Glutamatergic neuron (in vitro differentiated cells): ENCODE results near the gene RTF1. TPM values are rescaled to one million over a fixed set of nuclear protein-coding genes. Genes with fewer than 3 reads are reported as not detected.
"Not testable (repeated sequence)": the region's sequence is repeated elsewhere in the genome, so short reads cannot be mapped to it uniquely, and the experiment has no call there.

Experiments used
- DNase-seq: peaks from one replicate; pipeline ENCODE4 v3.0.0; 2022
- H3K27ac Mint-ChIP-seq: one replicate; pipeline ENCODE4 v1.8.0; 2020; ENCODE audit warnings: mild to moderate bottlenecking, mixed read lengths, inconsistent platforms; ENCODE audit not compliant: unreplicated experiment
- H3K27me3 Mint-ChIP-seq: one replicate; pipeline ENCODE4 v1.8.0; 2020; ENCODE audit warnings: mild to moderate bottlenecking, moderate library complexity, mixed read lengths, inconsistent platforms; ENCODE audit not compliant: unreplicated experiment
- H3K36me3 Mint-ChIP-seq: one replicate; pipeline ENCODE4 v1.8.0; 2020; ENCODE audit warnings: mild to moderate bottlenecking, mixed read lengths, inconsistent platforms; ENCODE audit not compliant: unreplicated experiment
- H3K4me1 Mint-ChIP-seq: one replicate; pipeline ENCODE4 v1.8.0; 2020; ENCODE audit warnings: mild to moderate bottlenecking, low read depth, mixed read lengths, inconsistent platforms; ENCODE audit not compliant: unreplicated experiment
- H3K4me3 Mint-ChIP-seq: one replicate; pipeline ENCODE4 v1.8.0; 2020; ENCODE audit warnings: mild to moderate bottlenecking, mixed read lengths, inconsistent platforms; ENCODE audit not compliant: unreplicated experiment
- H3K9me3 Mint-ChIP-seq: one replicate; pipeline ENCODE4 v1.8.0; 2020; ENCODE audit warnings: mild to moderate bottlenecking, moderate library complexity, mixed read lengths, inconsistent platforms; ENCODE audit not compliant: unreplicated experiment
- long read RNA-seq: library from polyadenylated mRNA; unstranded; transcript quantifications from one replicate; pipeline ENCODE4 v2.0.0, GENCODE V29; 2020; ENCODE audit not compliant: unreplicated experiment
- total RNA-seq: library from RNA; stranded (reverse); fragmentation: NEBNext Ultra II Directional; extraction: Animal tissue kit (Norgen Biotek cat#: 25700); gene quantifications from one replicate; pipeline ENCODE4 v1.2.1, GENCODE V29; 2021; ENCODE audit not compliant: unreplicated experiment
- TF ChIP-seq, protein P1 (sequence below): fragments of 200-600 bp; sonication (generic); IDR thresholded peaks from one replicate; pipeline ENCODE4 v1.5.0; 2021; ENCODE audit not compliant: partially characterized antibody, unreplicated experiment

RTF1 gene
- 66.4 TPM for total RNA-seq
- long read RNA-seq, full-length matches to known transcripts, result 1 of 40 reads
- long read RNA-seq, partial matches to known transcripts, result 32 of 40 reads
- long read RNA-seq, other reads (novel, unspliced or antisense), result 7 of 40 reads

DNA sequence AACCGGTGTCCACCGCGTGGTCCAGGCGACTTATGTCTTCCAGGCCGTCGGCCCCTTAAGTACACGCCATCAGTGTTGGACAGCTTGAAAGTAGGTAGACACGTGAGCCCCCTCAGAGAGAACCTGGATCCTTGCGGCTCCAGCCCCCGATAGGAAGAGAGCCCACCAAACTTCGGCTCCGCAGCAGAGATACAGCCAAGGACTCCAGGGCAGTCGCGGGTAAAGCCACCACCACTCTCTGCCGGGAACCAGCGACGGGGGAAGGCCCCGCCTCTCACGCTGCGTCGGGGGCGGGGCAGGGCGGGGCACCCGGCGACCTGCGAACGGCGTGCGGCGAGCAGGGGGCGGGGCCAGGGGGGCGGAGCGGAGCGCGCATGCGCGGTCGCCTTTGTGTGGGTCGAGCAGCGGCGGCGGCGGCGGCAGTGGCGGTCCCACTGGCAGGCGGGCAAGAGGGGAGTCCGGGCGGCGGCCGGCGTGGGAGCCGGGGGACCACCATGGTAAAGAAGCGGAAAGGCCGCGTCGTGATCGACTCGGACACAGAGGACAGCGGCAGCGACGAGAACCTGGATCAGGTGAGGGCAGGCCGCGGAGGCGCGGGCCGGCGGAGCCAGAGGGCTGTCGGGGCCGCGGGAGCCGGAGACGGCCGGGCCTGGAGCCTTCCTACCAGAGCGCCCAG, at the start of gene RTF1:
TSS of gene RTF1 (plus strand) at position 354 of the 676 bp plus-strand sequence. CDS start at position 375, 21 bp downstream.
- Mint-ChIP-seq H3K27me3 (peaks cover 12% of the 10 kb centered on the region), H3K36me3 (no peaks in the 10 kb centered on the region)

DNA sequence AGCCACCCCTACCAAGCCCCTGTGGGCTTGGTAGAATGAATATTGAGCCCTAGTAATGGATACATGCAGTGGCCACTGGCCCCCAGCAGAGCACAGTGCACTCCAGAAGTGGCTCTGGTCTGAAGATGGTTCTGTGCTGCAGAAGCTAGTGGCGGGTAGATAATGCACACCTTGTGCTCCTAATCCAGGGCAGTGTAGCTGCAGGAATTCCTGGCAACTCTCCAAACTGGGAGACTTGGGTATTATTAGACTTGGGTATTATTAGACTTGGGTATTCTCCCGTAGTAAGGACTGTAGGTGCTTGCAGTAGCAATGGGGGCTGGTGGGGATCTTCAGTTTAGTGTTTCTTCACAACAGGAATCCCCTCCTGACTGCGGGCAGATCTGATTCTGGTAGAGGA, 49.5 kb upstream of the RTF1 start:
- Mint-ChIP-seq H3K27me3 (no peaks in the 10 kb centered on the region), H3K36me3 (no peaks in the 10 kb centered on the region), H3K4me1 (no peaks in the 10 kb centered on the region), H3K9me3 (peaks cover 1% of the 10 kb centered on the region), H3K4me3 (no peak overlapping the region), H3K27ac (no peak overlapping the region)
- TF ChIP-seq, protein P1, sequence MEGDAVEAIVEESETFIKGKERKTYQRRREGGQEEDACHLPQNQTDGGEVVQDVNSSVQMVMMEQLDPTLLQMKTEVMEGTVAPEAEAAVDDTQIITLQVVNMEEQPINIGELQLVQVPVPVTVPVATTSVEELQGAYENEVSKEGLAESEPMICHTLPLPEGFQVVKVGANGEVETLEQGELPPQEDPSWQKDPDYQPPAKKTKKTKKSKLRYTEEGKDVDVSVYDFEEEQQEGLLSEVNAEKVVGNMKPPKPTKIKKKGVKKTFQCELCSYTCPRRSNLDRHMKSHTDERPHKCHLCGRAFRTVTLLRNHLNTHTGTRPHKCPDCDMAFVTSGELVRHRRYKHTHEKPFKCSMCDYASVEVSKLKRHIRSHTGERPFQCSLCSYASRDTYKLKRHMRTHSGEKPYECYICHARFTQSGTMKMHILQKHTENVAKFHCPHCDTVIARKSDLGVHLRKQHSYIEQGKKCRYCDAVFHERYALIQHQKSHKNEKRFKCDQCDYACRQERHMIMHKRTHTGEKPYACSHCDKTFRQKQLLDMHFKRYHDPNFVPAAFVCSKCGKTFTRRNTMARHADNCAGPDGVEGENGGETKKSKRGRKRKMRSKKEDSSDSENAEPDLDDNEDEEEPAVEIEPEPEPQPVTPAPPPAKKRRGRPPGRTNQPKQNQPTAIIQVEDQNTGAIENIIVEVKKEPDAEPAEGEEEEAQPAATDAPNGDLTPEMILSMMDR, result no peak
- DNase-seq, result no peak

More for the DNA sequence above, at the start of gene RTF1:
- Mint-ChIP-seq H3K4me3 (peak within 1 kb of the TSS; percentile 100), H3K27ac (peak within 1 kb of the TSS; percentile 93), H3K9me3 (peaks cover 7% of the 10 kb centered on the region), H3K4me1 (peaks cover 17% of the 10 kb centered on the region)
- peak; percentile 99 for DNase-seq
- TF ChIP-seq, protein P1, result no peak

DNA sequence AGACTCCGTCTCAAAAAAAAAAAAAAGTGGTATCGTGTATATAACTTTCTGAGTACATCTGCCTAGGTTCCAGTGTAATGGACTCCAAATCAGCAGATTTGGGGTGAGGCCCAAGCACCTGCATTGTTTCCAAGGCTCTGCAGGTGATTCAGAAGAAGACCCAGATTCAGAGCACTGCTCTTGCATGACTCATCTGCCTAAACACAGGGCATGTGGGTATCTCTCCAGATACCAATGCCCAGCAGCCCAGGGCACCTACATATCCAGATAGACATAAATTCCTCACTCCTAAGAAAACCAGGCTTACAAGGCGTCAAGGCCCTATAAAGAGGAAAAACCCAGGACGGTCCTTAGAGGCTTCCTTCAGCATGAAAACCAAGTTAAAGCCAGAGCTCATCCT, 38.9 kb upstream of the RTF1 start:
- no peak overlapping the region for H3K27ac Mint-ChIP-seq

DNA sequence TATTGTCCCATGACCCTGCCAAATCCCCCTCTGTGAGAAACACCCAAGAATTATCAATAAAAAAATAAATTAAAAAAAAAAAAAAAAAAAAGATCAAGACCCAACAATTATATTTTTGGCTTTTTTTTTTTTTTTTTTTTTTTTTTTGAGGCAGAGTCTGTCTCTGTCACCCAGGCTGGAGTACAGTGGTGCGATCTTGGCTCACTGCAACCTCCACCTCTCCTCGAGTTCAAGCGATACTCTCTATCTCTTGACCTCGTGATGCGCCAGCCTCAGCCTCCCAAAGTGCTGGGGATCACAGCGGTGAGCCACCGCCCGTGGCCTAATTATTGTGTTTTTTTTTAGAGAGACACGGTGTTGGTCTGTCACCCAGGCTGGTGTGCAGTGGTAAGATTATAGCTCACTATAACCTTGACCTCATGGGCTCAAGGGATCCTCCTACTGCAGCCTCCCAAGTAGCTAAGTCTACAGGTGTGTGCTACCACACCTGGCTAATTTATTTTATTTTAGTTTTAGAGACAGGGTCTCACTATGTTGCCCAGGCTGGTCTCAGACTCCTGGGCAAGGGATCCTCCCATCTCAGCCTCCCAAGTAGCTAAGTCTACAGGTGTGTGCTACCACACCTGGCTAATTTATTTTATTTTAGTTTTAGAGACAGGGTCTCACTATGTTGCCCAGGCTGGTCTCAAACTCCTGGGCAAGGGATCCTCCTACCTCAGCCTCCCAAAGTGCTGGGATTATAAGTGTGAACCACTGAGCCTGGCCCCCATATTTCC, 32.7 kb upstream of the RTF1 start:
- not testable (repeated sequence) for H3K9me3 Mint-ChIP-seq, H3K4me1 Mint-ChIP-seq, DNase-seq, H3K27ac Mint-ChIP-seq, H3K27me3 Mint-ChIP-seq, H3K36me3 Mint-ChIP-seq, H3K4me3 Mint-ChIP-seq

More for the DNA sequence above, 38.9 kb upstream of the RTF1 start:
- H3K4me3 Mint-ChIP-seq, result no peak overlapping the region
- H3K4me1 Mint-ChIP-seq, result no peaks in the 10 kb centered on the region
- TF ChIP-seq, protein P1, result no peak
- H3K36me3 Mint-ChIP-seq, result peaks cover 10% of the 10 kb centered on the region
- H3K9me3 Mint-ChIP-seq, result peaks cover 5% of the 10 kb centered on the region
- DNase-seq, result no peak
- peaks cover 2% of the 10 kb centered on the region for H3K27me3 Mint-ChIP-seq

DNA sequence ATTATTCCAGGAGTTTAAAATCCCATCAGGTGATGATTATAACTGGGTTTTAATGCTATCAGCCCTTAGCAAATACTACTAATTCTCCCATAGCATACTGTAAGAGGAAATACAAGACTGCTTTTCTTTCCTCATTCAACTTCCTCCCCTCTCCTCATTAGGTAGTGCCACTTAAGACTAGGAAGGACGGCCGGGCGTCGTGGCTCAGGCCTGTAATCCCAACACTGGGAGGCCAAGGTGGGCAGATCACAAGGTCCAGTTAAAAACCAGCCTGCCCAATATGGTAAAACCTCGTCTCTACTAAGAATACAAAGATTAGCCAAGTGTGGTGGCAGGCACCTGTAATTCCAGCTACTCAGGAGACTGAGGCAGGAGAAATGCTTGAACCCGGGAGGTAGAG, 29.2 kb upstream of the RTF1 start:
- Mint-ChIP-seq H3K36me3 (no peaks in the 10 kb centered on the region), H3K4me1 (no peaks in the 10 kb centered on the region), H3K27me3 (peaks cover 2% of the 10 kb centered on the region), H3K9me3 (no peaks in the 10 kb centered on the region), H3K27ac (no peak overlapping the region), H3K4me3 (no peak overlapping the region)
- no peak for DNase-seq
- TF ChIP-seq, protein P1, result no peak
